Stimulated activated CD8-positive, alpha-beta memory T cell treated with anti-CD3 and anti-CD28 coated beads, Interleukin-12 subunit alpha, Interleukin-12 subunit beta, amount 100 ng/mL, for 4 hours (primary cell): Measurements from ENCODE around the gene KLHL36.
A peak's percentile ranks its signal among the peaks of the same experiment; 100 is the strongest.

Experiments used
- DNase-seq: peaks from one replicate; pipeline ENCODE4 v3.0.0-alpha.2; 2020; ENCODE audit warnings: low read depth

Gene KLHL36

DNA sequence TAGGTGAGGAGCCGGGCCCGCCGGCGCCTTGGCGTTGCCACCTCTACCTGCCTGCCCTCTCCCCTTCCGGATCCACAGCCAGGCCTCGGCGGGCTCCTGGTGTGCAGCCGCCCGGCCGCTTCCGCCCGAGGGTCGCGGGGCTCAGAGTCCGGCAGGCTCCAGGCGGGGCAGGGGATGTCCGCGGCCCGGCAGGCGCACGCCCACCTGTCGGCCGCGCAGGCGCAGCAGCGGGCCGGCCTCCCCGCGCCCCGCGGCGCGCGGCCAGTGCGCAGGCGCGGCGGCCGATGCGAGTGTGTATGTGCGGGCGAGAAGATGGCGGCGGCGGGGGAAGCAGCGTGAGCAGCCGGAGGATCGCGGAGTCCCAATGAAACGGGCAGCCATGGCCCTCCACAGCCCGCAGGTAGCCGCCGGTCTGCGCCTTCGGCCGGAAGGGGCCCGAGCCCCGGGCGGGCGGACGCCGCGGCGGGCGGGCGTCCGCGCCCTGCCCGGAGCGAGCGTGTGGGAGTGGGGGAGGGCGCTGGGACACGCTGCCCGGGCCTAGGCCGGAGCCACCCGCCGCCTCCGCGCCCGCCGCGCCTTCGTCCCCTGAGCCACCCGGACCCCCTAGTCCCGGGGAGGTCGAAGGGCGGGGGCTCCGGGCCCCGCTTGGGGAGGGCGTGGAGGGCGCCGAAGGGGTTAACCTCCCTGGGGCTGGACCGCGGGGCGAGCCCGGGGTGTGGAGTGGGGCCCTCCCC, 51.6 kb downstream of the KLHL36 start, which contains the start of gene USP10:
Gene USP10 (plus strand): TSS at position 289 of the 734 bp plus-strand sequence. CDS start 91 bp downstream, at position 380.
- peak; percentile 77 for DNase-seq

DNA sequence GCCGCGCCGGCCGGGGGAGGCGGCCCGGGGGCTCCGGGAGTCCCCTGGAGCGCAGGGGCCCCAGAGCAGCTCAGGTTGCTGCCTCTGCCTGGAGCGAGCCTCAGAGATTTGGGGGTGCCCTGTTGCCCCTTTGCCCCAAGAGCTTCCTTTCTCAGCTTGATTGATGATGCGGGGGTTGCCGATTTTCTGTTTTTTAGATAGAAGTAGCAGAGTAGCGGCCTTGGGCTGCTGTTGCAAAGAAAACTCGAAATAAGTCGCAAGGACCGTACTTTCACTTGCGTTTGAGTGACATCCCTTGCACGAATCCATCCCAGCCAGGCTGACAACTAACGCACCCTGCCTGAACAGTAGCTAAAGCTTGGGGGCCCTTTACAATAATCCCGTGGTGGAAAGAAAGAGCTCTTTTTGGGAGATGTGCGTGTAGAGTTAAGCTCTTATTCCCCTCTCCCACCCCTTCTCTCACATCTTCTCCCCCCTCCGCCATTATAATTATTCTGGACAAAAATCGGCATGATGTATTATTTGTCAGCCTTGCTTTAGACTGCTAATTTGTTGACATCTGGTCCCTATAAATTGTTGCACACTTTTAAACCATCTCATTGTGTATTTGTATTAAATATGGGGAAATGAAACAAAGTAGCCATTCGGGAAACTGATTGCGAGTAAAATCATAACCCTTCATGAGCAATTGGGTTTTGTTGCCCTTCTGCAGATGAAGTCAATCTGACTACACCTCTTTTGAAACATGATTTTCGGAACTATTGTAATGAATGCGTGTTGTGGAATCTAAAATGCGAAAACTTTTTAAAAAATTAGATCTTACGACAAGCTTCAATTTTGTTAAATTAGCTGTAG, 52.4 kb downstream of the KLHL36 start:
- peak; percentile 9 for DNase-seq

DNA sequence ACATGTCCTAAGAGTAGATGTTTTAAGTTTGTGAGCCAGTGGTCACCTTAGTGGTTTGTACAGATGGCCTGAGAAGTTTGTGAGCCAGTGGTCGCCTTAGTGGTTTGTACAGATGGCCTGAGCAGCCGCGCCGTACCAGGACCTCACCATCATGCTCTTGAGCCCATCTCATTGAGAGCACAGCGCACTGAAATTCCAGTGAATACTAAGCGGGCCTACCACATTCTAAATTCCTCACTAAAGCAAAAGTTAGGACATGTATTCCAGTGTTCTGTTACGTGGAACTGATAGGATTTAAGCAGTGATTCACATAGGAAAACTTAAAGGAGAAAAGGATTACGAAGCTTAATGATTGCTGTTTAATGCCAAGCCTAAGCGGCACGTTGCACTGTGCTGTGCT, 55.4 kb downstream of the KLHL36 start:
- DNase-seq: no peak

DNA sequence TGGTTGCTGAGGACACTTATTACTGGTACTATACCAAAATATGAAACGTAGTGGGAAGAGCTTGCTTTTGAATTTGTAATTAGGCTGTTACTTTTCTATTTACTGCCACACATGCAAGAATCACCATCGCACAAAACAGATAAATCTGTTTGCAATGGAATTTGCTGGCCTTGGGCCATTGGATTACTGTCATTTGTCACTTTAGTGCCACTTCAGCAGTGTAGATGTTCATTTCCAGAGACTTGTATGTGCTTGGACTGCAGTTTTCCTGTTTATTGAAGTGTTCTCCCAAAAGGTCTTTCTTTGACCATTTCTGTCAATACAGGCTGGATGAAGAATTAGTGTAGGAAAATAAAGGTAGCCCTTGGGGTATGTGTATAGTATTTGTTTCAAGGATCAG, 55.9 kb downstream of the KLHL36 start:
- DNase-seq: no peak

DNA sequence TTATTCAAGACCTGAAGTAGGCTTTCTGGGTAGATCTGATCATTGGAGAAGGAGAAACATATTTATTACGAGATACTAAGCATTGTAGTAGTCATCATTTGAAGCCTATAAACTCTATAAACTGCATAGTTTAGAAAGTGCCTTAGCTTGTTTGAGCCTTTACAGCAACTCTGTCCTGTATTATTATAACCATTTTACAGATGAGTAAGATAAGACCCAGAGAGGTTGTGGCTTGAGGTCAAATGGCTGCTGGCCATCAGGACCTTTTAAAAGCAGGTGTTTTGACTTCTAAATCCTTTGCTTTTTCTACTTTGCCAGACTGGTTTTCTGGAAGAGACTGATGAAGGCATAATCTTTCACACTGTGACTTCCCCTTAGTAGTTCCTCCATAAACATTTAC, 58.5 kb downstream of the KLHL36 start:
- no peak for DNase-seq

DNA sequence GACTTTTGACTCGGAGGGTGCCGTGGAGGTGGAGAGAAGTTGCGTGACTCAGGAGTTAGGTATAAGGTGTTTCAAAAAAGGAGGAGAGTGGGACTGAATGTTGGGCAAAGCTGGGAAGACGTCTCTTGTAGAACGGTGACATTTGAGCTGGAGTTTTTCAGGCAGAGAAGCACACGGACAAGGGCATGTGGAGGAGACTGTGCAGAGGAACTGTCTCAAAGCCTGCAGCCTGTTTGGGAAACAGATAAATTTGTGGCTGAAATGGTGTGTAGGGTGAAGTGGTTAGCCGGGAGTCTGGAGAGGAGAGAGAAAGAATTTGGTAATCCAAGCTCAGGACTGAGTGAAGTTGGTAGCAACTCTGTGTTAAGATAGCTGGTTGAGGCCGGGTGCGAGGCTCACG, 61.3 kb downstream of the KLHL36 start:
- DNase-seq: no peak

DNA sequence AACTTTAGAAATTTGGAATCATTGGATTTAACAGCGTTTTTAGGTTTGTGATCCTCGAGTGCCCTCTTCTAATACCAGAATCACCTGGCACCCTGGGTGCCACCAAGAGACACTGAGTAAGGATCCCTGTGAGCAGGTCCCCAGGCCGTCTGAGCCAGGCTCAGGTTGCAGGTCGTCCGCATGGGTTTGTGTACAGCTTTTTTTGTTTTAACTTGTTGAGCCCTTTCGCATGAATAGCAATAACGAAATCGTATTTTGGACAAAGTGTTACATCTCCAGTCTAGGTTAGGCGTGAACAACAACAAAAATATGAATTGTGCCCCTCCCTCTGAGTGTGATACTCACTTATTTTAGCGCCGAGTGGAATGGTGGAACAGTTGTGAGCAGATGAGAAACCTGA, 62.4 kb downstream of the KLHL36 start:
- DNase-seq: no peak
